Myocyte (in vitro differentiated cells): Measurements from ENCODE around the gene SFN. TPM values are rescaled to one million over a fixed set of nuclear protein-coding genes. Genes with fewer than 3 reads are reported as not detected.
"Not testable (repeated sequence)": the region's sequence is repeated elsewhere in the genome, so short reads cannot be mapped to it uniquely, and the experiment has no call there.

ENCODE experiments used
- DNase-seq: peaks from one replicate; pipeline ENCODE4 v3.0.0-alpha.2; 2012; ENCODE audit warnings: low read depth
- total RNA-seq: library from RNA; depleted of rRNA; stranded (reverse); fragments of >200 nt; gene quantifications from 2 replicates; pipeline ENCODE4 v1.2.3, GENCODE V29; 2014

Gene SFN
- total RNA-seq, 1 donor from 2014 or later = not detected

- DNase-seq = peak; percentile 35
Observed at GRCh38 chr1:26838474-26839338, 24.2 kb upstream of the SFN start.

- DNase-seq = no peak
Observed at GRCh38 chr1:26839339-26839722, 23.6 kb upstream of the SFN start.

DNA sequence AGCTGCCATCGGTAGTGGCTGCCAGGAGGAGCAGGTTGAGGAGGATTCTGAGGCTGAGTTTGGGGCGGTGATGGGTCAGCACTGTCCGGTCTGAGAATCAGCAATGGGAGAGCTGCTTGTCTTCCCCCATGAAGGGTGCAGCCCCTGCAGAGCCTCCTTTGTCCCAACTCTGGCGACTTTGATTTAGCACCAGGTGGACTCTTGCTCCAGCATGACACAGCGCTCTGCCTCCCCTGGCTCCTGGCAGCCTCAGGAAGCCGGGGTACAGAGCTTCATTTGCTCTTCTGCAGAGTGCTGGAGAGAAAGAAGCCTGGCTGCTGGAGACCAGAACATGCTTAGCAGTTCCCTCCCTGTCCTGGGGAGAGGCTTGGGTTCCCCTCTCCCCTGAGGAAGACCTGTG lies 23.2 kb upstream of the SFN start:
- DNase-seq = no peak

- no peak for DNase-seq
Observed at GRCh38 chr1:26844424-26845196, 18.3 kb upstream of the SFN start.

- DNase-seq = not testable (repeated sequence)
Observed at GRCh38 chr1:26847826-26848225, 15.1 kb upstream of the SFN start.

DNA sequence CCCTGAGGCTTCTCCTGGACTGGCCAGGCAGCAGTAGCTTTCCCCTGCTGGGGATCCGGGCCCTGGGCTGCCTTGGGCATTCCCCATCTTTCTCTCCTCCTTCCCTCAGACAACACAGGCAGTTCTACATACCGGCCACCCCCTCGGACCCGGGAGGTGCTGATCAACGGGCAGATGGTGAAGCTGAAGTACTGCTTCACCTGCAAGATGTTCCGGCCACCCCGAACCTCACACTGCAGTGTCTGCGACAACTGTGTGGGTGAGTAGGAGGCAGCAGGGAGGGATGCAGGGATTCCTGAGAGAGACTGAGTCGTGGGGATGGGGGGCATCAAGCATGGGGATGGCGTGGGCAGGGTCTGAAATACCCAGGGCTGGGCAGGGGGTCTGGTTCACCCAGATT lies 14.4 kb upstream of the SFN start:
- DNase-seq = no peak

DNA sequence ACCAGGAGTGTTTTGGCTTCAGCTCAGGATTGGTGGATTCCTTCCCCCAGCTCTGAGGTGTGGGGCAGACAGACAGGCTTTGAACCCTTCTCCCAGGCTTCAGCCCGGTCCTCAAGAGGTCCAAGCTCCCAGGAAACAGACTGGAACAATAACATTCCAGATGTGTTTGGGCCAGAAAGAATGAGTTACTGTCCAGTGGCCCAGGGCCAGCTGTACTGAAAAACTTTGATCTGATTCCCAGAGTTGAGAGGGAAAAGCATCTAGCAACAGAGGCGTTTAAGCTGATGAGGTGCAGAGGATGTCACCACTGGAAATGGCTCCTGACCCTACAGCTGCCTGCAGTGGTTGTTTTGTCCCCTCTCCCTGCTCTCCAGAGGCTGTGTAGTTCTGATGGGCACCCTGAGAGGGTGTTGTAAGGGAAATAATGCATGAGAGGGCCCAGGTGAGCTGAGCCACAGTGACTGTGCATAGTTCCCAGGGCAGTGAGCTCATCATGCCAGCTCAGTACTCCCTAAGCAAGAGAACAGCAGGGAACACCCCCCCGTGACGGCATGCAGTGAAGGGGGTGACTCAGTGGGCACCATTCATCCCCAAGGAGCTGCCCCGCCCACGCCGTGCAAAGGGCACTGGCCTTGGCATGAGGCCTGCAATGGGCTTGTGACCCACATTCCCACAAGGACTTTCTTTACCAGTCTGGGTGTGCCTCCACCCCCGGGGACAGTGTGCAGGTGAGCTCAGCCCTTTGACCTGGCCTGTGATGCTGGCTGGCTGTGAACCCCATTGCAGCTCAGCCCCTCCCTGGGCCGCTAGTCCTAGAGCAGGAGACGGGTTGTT lies 13.8 kb upstream of the SFN start:
- peak; percentile 52 for DNase-seq

DNA sequence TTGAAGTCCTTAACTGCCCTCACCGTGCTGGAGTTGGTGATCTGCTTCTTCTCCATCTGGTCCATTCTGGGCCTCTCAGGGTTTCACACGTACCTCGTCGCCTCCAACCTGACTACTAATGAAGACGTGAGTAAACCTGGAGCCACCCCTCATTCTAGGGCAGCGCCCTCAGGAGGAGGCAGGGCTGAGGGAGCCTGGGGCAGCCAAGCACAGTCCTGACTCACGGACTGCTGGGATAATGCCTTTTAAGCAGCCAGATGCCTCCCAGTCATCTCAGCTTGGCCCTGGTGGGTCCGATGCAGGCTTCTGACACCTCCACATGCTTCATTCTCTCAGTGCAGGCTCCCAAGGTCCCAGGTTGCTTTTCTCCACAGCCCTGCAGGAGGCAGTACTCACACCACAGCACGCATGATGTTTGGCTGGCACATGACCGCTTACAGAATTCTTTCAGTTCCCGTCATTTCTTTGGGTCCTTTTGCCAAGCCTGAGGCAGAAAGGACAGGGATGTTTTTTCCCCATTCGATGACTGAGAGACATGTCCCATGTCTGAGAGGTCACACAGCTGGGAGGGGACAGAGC lies 11.8 kb upstream of the SFN start:
- DNase-seq = no peak

- DNase-seq = no peak
Observed at GRCh38 chr1:26852701-26853100, 10.2 kb upstream of the SFN start.

DNA sequence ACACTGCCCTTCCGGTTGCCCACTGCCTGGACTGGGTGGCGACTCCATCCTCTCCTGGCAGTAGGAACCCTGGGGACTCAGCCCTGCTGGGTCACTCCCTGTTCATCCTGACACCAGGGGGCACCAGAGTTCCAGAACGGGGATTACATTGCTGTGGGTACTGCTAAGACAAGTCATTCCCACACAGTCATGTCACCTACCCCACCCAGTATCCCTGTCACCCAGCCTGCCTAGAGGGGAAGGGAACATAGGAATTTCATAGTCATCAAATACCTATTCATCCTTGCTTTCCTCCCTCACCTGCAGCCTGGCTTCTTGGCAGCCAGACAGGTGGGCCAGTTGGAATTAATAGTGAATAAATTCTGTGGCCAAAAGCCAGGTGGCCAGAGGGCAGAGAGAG lies 9.8 kb upstream of the SFN start:
- DNase-seq = peak; percentile 89

GRCh38 chr1:26853600-26853999 lies 9.3 kb upstream of the SFN start:
- DNase-seq = no peak

DNA sequence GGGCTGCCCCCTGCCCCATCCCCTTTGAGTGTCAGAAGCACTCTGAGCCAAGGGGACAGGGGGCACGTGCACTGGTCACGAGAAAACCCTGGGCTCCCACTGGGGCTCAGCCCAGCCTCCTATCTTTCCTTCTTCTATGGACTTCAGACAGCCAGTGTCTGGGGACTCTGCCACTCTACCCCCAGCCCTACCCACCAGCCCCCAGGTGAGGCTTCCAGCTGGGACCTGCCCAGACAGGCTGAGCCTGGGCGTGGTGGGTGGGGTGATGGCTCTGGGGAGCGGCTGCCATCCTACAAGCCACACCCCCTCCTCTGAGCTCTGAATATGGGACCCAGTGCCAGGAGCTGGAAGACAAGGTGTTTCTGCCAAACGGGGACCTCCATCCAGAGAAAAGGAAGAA lies 8.0 kb upstream of the SFN start:
- no peak for DNase-seq

DNA sequence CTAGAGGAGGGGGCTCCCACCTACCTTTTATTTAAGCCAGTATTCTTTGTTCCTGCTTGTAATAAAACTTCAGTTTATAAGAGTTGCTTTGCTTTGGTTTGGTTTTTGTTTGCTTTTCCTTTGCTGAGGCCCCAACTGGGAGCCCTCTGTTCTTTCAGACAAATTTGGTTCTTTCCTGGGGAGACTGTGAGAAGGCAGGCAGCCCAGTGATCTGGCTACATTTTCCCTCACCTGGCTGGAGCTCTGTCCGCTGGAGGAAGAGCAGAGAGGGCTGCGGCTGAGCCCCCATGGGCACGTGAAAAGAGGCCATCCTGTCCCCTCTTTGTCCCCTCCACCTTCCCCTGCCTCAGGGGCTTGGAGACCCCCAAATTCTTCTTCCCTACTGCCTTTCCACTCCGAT lies 7.3 kb upstream of the SFN start:
- no peak for DNase-seq

DNA sequence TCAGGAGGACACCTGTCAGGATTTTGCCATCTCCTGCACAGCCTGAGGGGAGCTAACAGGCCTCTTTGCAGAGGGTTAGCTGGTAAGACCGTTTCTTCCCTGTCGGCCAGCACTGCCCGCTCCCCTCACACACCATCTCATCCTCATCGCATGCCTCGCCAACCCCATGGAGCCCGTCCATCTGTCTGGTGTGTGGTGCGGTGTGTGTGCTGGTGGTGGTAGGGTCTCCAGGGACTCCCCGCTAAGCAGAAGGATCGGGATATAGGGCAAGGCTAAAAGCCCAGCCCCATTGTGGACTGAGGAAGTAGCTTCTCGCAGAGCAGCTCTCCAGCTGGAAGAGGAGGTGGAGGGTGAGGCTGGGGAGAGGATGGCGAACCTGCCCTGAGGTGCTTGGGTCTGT lies 6.8 kb upstream of the SFN start:
- DNase-seq = no peak

- DNase-seq = no peak
Observed at GRCh38 chr1:26856604-26857469, 6.1 kb upstream of the SFN start.

- no peak for DNase-seq
Observed at GRCh38 chr1:26857473-26858060, 5.4 kb upstream of the SFN start.

DNA sequence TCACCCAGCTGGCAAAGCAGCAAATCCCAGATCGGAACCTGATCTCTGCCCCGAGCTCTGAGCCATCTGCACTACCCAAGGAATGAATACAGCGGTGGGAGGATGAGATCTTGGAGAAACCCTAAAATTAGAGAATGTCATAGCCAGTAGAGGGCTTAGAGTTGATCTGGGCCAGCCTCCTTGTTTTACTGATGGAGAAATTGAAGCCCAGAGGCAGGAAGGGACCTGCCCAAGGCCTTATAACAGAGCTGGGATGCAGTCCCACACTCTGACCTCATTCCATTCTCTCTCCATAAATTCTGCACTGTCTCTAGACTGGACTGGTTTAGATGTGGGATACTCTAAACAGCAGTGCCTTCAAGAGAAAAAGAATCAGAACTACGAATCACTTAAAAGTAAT lies 4.8 kb upstream of the SFN start:
- DNase-seq = no peak

DNA sequence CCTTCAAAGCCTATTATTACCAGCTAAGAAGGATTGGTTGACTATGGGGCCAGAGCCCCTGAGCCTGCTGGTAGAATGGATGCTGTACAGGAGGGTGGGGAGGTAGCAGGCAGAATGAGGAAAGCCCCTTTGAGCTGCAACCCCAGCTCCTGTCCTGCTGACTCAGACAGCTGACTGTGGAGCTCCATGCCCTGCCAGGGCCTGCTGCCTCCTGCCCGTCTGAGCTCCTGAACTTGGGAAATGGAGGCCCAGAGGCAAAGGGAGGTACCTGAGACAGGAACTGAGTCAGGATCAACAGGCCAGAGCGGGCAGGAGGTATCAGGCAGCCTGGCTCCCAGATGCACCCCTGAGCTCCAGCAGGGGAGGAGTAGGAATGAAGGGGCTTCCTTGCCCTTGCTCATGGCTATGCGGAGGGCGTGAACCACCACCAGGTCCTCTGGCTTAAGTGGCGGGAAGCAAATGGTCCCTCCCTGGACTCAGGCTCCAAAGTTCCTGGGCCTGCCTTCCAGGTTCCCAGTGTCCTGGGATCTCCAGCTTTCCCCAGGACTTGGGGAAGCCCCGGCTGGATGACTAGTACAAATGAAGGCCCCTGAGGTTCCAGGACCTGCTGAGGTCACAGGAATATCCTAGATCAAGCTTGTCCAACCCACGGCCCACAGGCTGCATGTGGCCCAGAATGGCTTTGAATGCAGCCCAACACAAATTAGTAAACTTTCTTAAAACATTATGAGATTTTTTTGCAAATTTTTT lies 3.9 kb upstream of the SFN start:
- no peak for DNase-seq

DNA sequence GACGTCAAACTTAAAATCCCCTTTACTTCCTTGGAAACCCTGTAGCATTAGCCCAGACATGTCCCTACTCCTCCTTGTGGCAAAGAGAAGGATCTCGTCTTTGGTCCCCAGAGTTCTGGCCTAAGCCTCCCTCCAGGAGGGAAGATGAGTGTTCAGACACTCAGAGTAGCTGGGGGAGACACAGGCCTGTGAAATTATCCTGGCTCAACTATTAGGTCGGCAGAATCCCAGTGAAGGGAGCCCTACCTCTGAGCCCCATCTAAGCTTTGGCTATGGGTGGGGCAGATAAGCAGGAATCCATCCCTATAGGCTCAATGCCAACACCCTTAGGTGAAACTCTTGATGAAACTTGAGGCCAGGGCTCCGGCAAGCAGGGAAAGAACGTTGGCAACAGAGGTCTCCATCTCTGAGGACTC lies 1.7 kb upstream of the SFN start:
- no peak for DNase-seq
